ENCODE measurements around the gene ZNF14. TPM values are rescaled to one million over a fixed set of nuclear protein-coding genes. Genes with fewer than 3 reads are reported as not detected.

The ZNF14 gene
- total and polyA plus RNA-seq, 2 donors (not counting 3 experiments of a cell fraction or from before 2014, with no cell fraction given): 0.65 to 2.6 TPM

GRCh38 chr19:19776206-19777008 is 43.5 kb upstream of the ZNF14 start:
- POLR2A ChIA-PET: interaction anchor here (0.6 to 1.4 kb wide), 7 partner anchors 31 to 462 kb away, joined by 3 to 9 read pairs (median 3); partner anchors contain the start of genes ZNF14, ZNF253, ZNF506 and ZNF93
- TF ChIP-seq POLR2A (IDR thresholded peaks at IDR 0.05; ENCODE audit: low read depth, low read length) (peak; percentile 67), POLR2AphosphoS5 (IDR thresholded peaks at IDR 0.05; ENCODE audit: insufficient read depth, low read depth, low read length) (peak; percentile 35), EZH2 (IDR thresholded peaks at IDR 0.05; ENCODE audit: borderline replicate concordance, low read depth, low read length, severe bottlenecking) (no peak), GATA2 (IDR thresholded peaks at IDR 0.05; ENCODE audit: insufficient read depth, insufficient read length, low read depth, low read length) (no peak), FOS (IDR thresholded peaks at IDR 0.05; ENCODE audit: borderline replicate concordance, insufficient read depth, low read length) (no peak), MYC (IDR thresholded peaks at IDR 0.05; ENCODE audit: low read depth, low read length) (no peak), JUN (IDR thresholded peaks at IDR 0.05; ENCODE audit: borderline replicate concordance, insufficient read depth, insufficient read length, low read depth) (no peak)
- TF ChIP-seq, protein P1, sequence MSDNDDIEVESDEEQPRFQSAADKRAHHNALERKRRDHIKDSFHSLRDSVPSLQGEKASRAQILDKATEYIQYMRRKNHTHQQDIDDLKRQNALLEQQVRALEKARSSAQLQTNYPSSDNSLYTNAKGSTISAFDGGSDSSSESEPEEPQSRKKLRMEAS (IDR thresholded peaks at IDR 0.05; ENCODE audit: insufficient read depth, insufficient read length): no peak
- TF ChIP-seq, protein P2, sequence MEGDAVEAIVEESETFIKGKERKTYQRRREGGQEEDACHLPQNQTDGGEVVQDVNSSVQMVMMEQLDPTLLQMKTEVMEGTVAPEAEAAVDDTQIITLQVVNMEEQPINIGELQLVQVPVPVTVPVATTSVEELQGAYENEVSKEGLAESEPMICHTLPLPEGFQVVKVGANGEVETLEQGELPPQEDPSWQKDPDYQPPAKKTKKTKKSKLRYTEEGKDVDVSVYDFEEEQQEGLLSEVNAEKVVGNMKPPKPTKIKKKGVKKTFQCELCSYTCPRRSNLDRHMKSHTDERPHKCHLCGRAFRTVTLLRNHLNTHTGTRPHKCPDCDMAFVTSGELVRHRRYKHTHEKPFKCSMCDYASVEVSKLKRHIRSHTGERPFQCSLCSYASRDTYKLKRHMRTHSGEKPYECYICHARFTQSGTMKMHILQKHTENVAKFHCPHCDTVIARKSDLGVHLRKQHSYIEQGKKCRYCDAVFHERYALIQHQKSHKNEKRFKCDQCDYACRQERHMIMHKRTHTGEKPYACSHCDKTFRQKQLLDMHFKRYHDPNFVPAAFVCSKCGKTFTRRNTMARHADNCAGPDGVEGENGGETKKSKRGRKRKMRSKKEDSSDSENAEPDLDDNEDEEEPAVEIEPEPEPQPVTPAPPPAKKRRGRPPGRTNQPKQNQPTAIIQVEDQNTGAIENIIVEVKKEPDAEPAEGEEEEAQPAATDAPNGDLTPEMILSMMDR (IDR thresholded peaks at IDR 0.05; ENCODE audit: extremely low read depth in 1 of 2, insufficient read depth in 1 of 2, low read depth in 1 of 2, low read length in 2 of 2): peak in 1 of 2 donors; percentile 15
- FAIRE-seq (peak; percentile 97), DNase-seq (ENCODE audit: low read depth, low spot score) (peak; percentile 99)
- BruUV-seq (replicated peaks): no TSS peak
- Histone ChIP-seq H2AFZ (ENCODE audit: low read depth, low read length) (peak overlapping the region; percentile 82), H3K4me1 (ENCODE audit: control insufficient read depth, extremely low read depth, insufficient read depth, low read length) (peaks cover 10% of the 10 kb centered on the region), H3K36me3 (ENCODE audit: control insufficient read depth in 2 of 2, extremely low read depth in 1 of 2, insufficient read depth in 2 of 2, low read length in 2 of 2) (no peaks in the 10 kb centered on the region), H3K79me2 (ENCODE audit: control insufficient read depth, insufficient read depth, low read length) (no peaks in the 10 kb centered on the region), H3K4me2 (ENCODE audit: insufficient read depth, low read length) (peak overlapping the region; percentile 78), H3K4me3 (replicated peaks in 1 of 3; ENCODE audit: insufficient read depth in 1 of 3, low read depth in 1 of 3, low read length in 3 of 3) (peak overlapping the region; percentile 23 to 76 (median 70)), H3K9me1 (replicated peaks; ENCODE audit: control insufficient read depth, extremely low read depth, insufficient read depth, low read length) (no peaks in the 10 kb centered on the region), H3K9ac (replicated peaks; ENCODE audit: extremely low read depth, insufficient read depth, low read length) (peak overlapping the region; percentile 49), H3K27me3 (ENCODE audit: control insufficient read depth in 2 of 2, insufficient read depth in 2 of 2, low read length in 2 of 2) (no peaks in the 10 kb centered on the region), H4K20me1 (replicated peaks; ENCODE audit: control insufficient read depth, extremely low read depth, insufficient read depth, low read length) (no peaks in the 10 kb centered on the region), H3K27ac (ENCODE audit: insufficient read depth, low read depth, low read length) (no peak overlapping the region), H3K9me3 (replicated peaks; ENCODE audit: control insufficient read depth, insufficient read depth, low read length) (no peaks in the 10 kb centered on the region)
- intact Hi-C loops (cut with micrococcal nuclease): loop anchor here (1.0 to 5.0 kb wide), 4 partner anchors 44 to 391 kb away; partner anchors contain the start of genes ATP13A1, ZNF253 and ZNF486
- dilution Hi-C loops (cut with MboI; ENCODE audit: extremely low pct_ligation_motif_present, low sequenced_read_pairs): no loop called here
- CTCF ChIA-PET: interaction anchor here (0.6 to 1.0 kb wide), 3 partner anchors 43 to 245 kb away, joined by 3 read pairs; partner anchors contain the start of gene ZNF14
